Measurements from ENCODE around the gene OR4D2. TPM values are rescaled to one million over a fixed set of nuclear protein-coding genes. Genes with fewer than 3 reads are reported as not detected.

The OR4D2 gene
- total RNA-seq, 4 donors from 2014 or later = not detected

GRCh38 chr17:58150394-58150793 lies 16.4 kb upstream of the OR4D2 start:
- no peak for DNase-seq
- no peaks in the 10 kb centered on the region for H3K9me3 ChIP-seq
- H3K4me3 ChIP-seq = no peak overlapping the region
- no peak overlapping the region for H3K27ac ChIP-seq
- H3K27me3 ChIP-seq = no peaks in the 10 kb centered on the region
- no peaks in the 10 kb centered on the region for H3K36me3 ChIP-seq
- H3K4me1 ChIP-seq = no peaks in the 10 kb centered on the region
- TF ChIP-seq, protein P1, sequence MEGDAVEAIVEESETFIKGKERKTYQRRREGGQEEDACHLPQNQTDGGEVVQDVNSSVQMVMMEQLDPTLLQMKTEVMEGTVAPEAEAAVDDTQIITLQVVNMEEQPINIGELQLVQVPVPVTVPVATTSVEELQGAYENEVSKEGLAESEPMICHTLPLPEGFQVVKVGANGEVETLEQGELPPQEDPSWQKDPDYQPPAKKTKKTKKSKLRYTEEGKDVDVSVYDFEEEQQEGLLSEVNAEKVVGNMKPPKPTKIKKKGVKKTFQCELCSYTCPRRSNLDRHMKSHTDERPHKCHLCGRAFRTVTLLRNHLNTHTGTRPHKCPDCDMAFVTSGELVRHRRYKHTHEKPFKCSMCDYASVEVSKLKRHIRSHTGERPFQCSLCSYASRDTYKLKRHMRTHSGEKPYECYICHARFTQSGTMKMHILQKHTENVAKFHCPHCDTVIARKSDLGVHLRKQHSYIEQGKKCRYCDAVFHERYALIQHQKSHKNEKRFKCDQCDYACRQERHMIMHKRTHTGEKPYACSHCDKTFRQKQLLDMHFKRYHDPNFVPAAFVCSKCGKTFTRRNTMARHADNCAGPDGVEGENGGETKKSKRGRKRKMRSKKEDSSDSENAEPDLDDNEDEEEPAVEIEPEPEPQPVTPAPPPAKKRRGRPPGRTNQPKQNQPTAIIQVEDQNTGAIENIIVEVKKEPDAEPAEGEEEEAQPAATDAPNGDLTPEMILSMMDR (IDR thresholded peaks at IDR 0.05) = no peak
- TF ChIP-seq POLR2A (IDR thresholded peaks at IDR 0.05) = no peak

DNA sequence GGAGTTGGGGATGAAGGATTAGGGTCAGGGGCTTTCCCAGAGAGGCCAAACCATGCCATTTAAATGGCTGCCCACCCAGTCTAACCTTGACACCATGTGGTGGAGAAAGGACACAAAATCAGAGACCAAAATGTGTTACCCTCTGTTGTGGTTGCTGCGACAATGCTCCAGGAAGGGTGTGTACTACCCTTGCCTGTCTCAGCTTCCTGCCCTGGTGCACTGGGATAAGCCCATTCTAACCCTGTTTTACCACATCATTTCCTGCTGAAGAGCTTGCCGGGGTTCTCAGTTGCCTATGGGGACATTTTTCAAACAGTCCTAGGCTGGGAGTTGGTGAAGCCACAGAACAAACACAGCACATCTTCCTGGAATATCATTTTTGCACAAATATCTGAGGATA lies 13.7 kb upstream of the OR4D2 start:
- H3K27me3 ChIP-seq = no peaks in the 10 kb centered on the region
- no peaks in the 10 kb centered on the region for H3K36me3 ChIP-seq
- no peak for TF ChIP-seq POLR2A (IDR thresholded peaks at IDR 0.05)
- TF ChIP-seq, protein P1 (IDR thresholded peaks at IDR 0.05) = no peak
- peaks cover 0 to 4% (median 0%) of the 10 kb centered on the region in 4 donors for H3K4me1 ChIP-seq
- no peak overlapping the region for H3K27ac ChIP-seq
- no peaks in the 10 kb centered on the region for H3K9me3 ChIP-seq
- DNase-seq = peak in 2 of 3 donors; percentile 40 to 66
- no peak overlapping the region for H3K4me3 ChIP-seq

DNA sequence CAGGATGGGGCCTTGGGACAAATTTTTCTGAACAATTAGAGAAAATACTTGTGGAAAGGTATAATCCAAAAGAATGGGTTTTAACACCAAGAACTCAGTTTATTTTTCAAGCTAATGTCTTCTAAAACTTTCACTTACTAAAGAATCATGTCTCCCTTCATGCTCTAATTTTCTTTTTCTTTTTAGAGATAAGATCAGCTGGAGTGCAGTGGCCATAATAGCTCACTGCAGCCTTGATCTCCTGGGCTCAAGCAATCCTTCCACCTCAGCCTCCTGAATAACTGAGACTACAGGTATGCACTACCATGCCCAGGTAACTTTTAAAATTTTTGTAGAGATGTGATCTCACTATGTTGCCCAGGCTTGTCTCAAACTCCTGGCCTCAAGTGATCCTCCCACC lies 13.1 kb upstream of the OR4D2 start:
- TF ChIP-seq, protein P1 (IDR thresholded peaks at IDR 0.05) = no peak
- no peak for TF ChIP-seq POLR2A (IDR thresholded peaks at IDR 0.05)
- Histone ChIP-seq H3K4me3 (no peak overlapping the region), H3K36me3 (no peaks in the 10 kb centered on the region), H3K4me1 (peaks cover 0 to 4% (median 0%) of the 10 kb centered on the region in 4 donors), H3K27ac (no peak overlapping the region), H3K27me3 (no peaks in the 10 kb centered on the region), H3K9me3 (no peaks in the 10 kb centered on the region)
- no peak for DNase-seq

DNA sequence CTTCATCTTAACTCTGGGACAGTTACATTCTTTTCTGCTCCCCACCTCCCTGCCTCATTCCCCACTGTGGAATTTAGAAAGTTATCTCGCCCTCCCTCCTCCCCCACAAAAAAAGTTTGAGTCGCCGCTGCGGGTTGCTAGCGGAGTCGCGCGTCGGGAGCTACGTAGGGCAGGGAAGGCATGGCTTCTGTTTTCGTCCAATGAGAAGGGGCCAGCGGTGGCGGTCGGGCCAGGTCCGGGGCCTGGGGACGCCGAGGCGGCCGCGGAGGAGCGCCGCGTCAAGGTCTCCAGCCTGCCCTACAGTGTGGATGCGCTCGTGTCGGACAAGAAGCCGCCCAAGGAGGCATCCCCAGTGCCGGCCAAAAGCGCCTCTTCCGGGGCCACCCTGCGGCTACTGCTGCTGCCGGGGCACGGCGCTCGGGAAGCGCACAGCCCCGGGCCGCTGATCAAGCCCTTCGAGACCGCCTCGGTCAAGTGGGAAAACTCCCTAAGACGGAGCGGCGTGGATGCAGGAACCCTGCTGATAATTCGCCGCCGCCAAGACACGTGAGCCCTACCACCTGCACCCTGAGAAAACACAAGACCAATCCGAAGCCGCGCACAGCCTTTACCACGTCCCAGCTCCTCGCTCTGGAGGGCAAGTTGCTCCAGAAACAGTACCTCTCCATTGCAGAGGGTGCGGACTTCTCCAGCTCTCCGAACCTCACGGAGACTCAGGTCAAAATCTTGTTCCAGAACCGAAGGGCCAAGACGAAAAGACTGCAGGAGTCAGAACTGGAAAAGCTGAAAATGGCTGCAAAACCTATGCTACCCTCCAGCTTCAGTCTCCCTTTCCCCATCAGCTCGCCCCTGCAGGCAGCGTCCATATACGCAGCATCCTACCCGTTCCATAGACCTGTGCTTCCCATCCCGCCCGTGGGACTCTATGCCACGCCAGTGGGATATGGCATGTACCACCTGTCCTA lies 9.7 kb upstream of the OR4D2 start:
- peak overlapping the region; percentile 24 to 47 (median 36) for H3K4me3 ChIP-seq
- peaks cover 0 to 4% (median 0%) of the 10 kb centered on the region in 4 donors for H3K4me1 ChIP-seq
- H3K27me3 ChIP-seq = no peaks in the 10 kb centered on the region
- H3K27ac ChIP-seq = peak overlapping the region in 1 of 4 donors; percentile 60
- H3K9me3 ChIP-seq = no peaks in the 10 kb centered on the region
- DNase-seq = peak in 1 of 3 donors; percentile 27
- H3K36me3 ChIP-seq = no peaks in the 10 kb centered on the region
- TF ChIP-seq, protein P1 (IDR thresholded peaks at IDR 0.05) = no peak
- no peak for TF ChIP-seq POLR2A (IDR thresholded peaks at IDR 0.05)

- H3K27me3 ChIP-seq = no peaks in the 10 kb centered on the region
- no peaks in the 10 kb centered on the region for H3K9me3 ChIP-seq
- no peak overlapping the region for H3K4me3 ChIP-seq
- no peaks in the 10 kb centered on the region for H3K36me3 ChIP-seq
- DNase-seq = no peak
- no peak overlapping the region for H3K27ac ChIP-seq
- peaks cover 0 to 4% (median 0%) of the 10 kb centered on the region in 4 donors for H3K4me1 ChIP-seq
- TF ChIP-seq, protein P1 (IDR thresholded peaks at IDR 0.05) = no peak
- no peak for TF ChIP-seq POLR2A (IDR thresholded peaks at IDR 0.05)
These were observed 8.6 kb upstream of the OR4D2 start for GRCh38 chr17:58158181-58158580.
